CD4-positive, alpha-beta T cell treated with Interleukin-15 for 1 hour (primary cell): ENCODE data around the gene TAF1A.
"Not testable (repeated sequence)": the region's sequence is repeated elsewhere in the genome, so short reads cannot be mapped to it uniquely, and the experiment has no call there.

Source experiments
- DNase-seq: peaks from one replicate; pipeline ENCODE4 v3.0.0-alpha.2; 2020

The TAF1A gene

GRCh38 chr1:222589462-222590302, at the start of gene TAF1A:
TAF1A (minus strand) TSS chr1:222589933.
- peak; percentile 84 for DNase-seq

- peak; percentile 42 for DNase-seq
Measured at GRCh38 chr1:222634180-222635013, 44.7 kb upstream of the TAF1A start.

- DNase-seq, result no peak
Measured at GRCh38 chr1:222632749-222633148, 43.0 kb upstream of the TAF1A start.

GRCh38 chr1:222631611-222632208, 42.0 kb upstream of the TAF1A start:
- no peak for DNase-seq

- DNase-seq, result no peak
Measured at GRCh38 chr1:222629921-222630535, 40.3 kb upstream of the TAF1A start.

- DNase-seq, result no peak
Measured at GRCh38 chr1:222627232-222627631, 37.5 kb upstream of the TAF1A start.

- DNase-seq, result no peak
Measured at GRCh38 chr1:222624214-222624613, 34.5 kb upstream of the TAF1A start.

GRCh38 chr1:222623458-222623857, 33.7 kb upstream of the TAF1A start:
- DNase-seq, result no peak

- DNase-seq, result no peak
Measured at GRCh38 chr1:222622765-222623164, 33.0 kb upstream of the TAF1A start.

- no peak for DNase-seq
Measured at GRCh38 chr1:222620566-222620965, 30.8 kb upstream of the TAF1A start.

GRCh38 chr1:222618880-222619596, 29.3 kb upstream of the TAF1A start:
- no peak for DNase-seq

- peak; percentile 41 for DNase-seq
Measured at GRCh38 chr1:222618001-222618879, 28.5 kb upstream of the TAF1A start, which contains the start of gene MIA3. MIA3 (plus strand) TSS chr1:222618097; CDS start chr1:222618111, 14 bp downstream.

GRCh38 chr1:222617367-222617951, 27.7 kb upstream of the TAF1A start:
- DNase-seq, result peak; percentile 98

- DNase-seq, result no peak
Measured at GRCh38 chr1:222616525-222616924, 26.8 kb upstream of the TAF1A start.

- DNase-seq, result no peak
Measured at GRCh38 chr1:222613627-222614026, 23.9 kb upstream of the TAF1A start.

- DNase-seq, result no peak
Measured at GRCh38 chr1:222610728-222611127, 21.0 kb upstream of the TAF1A start.

GRCh38 chr1:222609111-222609510, 19.4 kb upstream of the TAF1A start:
- DNase-seq, result not testable (repeated sequence)

GRCh38 chr1:222606757-222607156, 17.0 kb upstream of the TAF1A start:
- no peak for DNase-seq

- DNase-seq, result no peak
Measured at GRCh38 chr1:222601257-222601656, 11.5 kb upstream of the TAF1A start.

- DNase-seq, result no peak
Measured at GRCh38 chr1:222600281-222600680, 10.5 kb upstream of the TAF1A start.

- DNase-seq, result no peak
Measured at GRCh38 chr1:222596696-222597095, 7.0 kb upstream of the TAF1A start.
